Suppressor macrophage treated with lipopolysaccharide for 1 hour (primary cell): Measurements from ENCODE around the gene EHBP1L1.

Source experiments
- DNase-seq, 3 donors: peaks; one replicate each; pipeline ENCODE4 v3.0.0-alpha.2; 2020 to 2022

EHBP1L1 gene

GRCh38 chr11:65575568-65576231, at the start of gene EHBP1L1:
Gene EHBP1L1, plus strand, starts transcription at chr11:65576053. Its CDS starts 250 bp downstream, at chr11:65576303.
- peak; percentile 83 to 95 (median 85) for DNase-seq

- no peak for DNase-seq
Observed at GRCh38 chr11:65526744-65527143, 49.1 kb upstream of the EHBP1L1 start.

- no peak for DNase-seq
Observed at GRCh38 chr11:65528819-65529350, 47.0 kb upstream of the EHBP1L1 start.

- no peak for DNase-seq
Observed at GRCh38 chr11:65529475-65530156, 46.2 kb upstream of the EHBP1L1 start.

GRCh38 chr11:65530157-65530496, 45.7 kb upstream of the EHBP1L1 start:
- DNase-seq = no peak

- no peak for DNase-seq
Observed at GRCh38 chr11:65532388-65533064, 43.3 kb upstream of the EHBP1L1 start.

GRCh38 chr11:65535102-65535501, 40.8 kb upstream of the EHBP1L1 start:
- DNase-seq = no peak

- DNase-seq = no peak
Observed at GRCh38 chr11:65536412-65537295, 39.2 kb upstream of the EHBP1L1 start.

- DNase-seq = no peak
Observed at GRCh38 chr11:65537296-65537597, 38.6 kb upstream of the EHBP1L1 start.

- DNase-seq = no peak
Observed at GRCh38 chr11:65537620-65538231, 38.1 kb upstream of the EHBP1L1 start.

GRCh38 chr11:65538232-65538914, 37.5 kb upstream of the EHBP1L1 start:
- no peak for DNase-seq

GRCh38 chr11:65538915-65539743, 36.7 kb upstream of the EHBP1L1 start:
- DNase-seq = no peak

- no peak for DNase-seq
Observed at GRCh38 chr11:65539744-65540289, 36.0 kb upstream of the EHBP1L1 start.

- peak; percentile 96 to 98 (median 96) for DNase-seq
Observed at GRCh38 chr11:65540290-65541092, 35.4 kb upstream of the EHBP1L1 start.

- DNase-seq = no peak
Observed at GRCh38 chr11:65541093-65541982, 34.5 kb upstream of the EHBP1L1 start.

GRCh38 chr11:65542738-65543390, 33.0 kb upstream of the EHBP1L1 start:
- no peak for DNase-seq

GRCh38 chr11:65545853-65546216, 30.0 kb upstream of the EHBP1L1 start:
- no peak for DNase-seq
